Activated T-cell treated with anti-CD3 and anti-CD28 coated beads, Interleukin-2, amount 50 U/mL, for 24 hours (primary cell): ENCODE data around the gene CANX.
"Not testable (repeated sequence)": the region's sequence is repeated elsewhere in the genome, so short reads cannot be mapped to it uniquely, and the experiment has no call there.

Experiments
- DNase-seq: peaks from one replicate; pipeline ENCODE4 v3.0.0-alpha.2; 2020
- H3K27ac Mint-ChIP-seq: 2 replicates; pipeline ENCODE4 v1.8.0; 2020; ENCODE audit warnings: mild to moderate bottlenecking, mixed read lengths
- H3K27me3 Mint-ChIP-seq: 2 replicates; pipeline ENCODE4 v1.8.0; 2020; ENCODE audit warnings: mixed read lengths
- H3K36me3 Mint-ChIP-seq: 2 replicates; pipeline ENCODE4 v1.8.0; 2020; ENCODE audit warnings: low read depth, mixed read lengths
- H3K4me1 Mint-ChIP-seq: 2 replicates; pipeline ENCODE4 v1.8.0; 2020; ENCODE audit warnings: low read depth, mixed read lengths
- H3K4me3 Mint-ChIP-seq: 2 replicates; pipeline ENCODE4 v1.8.0; 2020; ENCODE audit warnings: mild to moderate bottlenecking, moderate library complexity, mixed read lengths
- H3K9me3 Mint-ChIP-seq: 2 replicates; pipeline ENCODE4 v1.8.0; 2020; ENCODE audit warnings: mixed read lengths

CANX gene, protein sequence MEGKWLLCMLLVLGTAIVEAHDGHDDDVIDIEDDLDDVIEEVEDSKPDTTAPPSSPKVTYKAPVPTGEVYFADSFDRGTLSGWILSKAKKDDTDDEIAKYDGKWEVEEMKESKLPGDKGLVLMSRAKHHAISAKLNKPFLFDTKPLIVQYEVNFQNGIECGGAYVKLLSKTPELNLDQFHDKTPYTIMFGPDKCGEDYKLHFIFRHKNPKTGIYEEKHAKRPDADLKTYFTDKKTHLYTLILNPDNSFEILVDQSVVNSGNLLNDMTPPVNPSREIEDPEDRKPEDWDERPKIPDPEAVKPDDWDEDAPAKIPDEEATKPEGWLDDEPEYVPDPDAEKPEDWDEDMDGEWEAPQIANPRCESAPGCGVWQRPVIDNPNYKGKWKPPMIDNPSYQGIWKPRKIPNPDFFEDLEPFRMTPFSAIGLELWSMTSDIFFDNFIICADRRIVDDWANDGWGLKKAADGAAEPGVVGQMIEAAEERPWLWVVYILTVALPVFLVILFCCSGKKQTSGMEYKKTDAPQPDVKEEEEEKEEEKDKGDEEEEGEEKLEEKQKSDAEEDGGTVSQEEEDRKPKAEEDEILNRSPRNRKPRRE

GRCh38 chr5:179698935-179699615 lies at the start of gene CANX:
CANX (plus strand) TSS chr5:179698967; CDS start chr5:179705682, 6,715 bp downstream.
- H3K4me1 Mint-ChIP-seq: peaks cover 47% of the 10 kb centered on the region

DNA sequence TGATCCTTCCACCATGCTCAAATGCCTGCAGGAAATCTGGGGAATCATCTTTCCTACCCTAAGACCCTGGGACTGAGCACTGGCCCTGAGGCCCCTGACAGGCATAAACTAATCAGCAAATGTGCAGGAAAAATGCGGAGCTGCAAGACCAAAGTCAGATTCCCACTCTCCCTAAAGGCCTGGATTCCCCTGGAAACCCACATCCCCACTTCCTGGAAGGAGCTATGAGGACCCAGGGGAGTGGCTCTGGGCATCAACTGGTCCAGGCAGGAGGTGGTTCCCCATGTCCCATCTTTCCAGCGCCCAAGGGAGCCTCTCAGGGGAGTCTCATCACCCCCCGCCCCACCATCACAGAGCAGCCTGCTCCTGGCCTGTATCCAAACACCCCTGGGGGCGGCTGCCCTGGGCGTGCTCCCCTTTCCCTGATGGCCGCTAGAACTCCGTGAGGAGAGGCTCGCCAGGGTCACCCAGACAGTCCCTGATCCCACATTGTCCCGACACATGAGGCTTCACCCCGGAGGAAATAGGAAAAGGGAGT lies 49.5 kb upstream of the CANX start:
- DNase-seq, H3K9me3 Mint-ChIP-seq, H3K27ac Mint-ChIP-seq, H3K4me1 Mint-ChIP-seq, H3K4me3 Mint-ChIP-seq, H3K27me3 Mint-ChIP-seq, H3K36me3 Mint-ChIP-seq: not testable (repeated sequence)

More at GRCh38 chr5:179698935-179699615, at the start of gene CANX:
- Mint-ChIP-seq H3K27me3 (no peaks in the 10 kb centered on the region), H3K27ac (peak within 1 kb of the TSS; percentile 99), H3K36me3 (peaks cover 61% of the 10 kb centered on the region), H3K4me3 (peak within 1 kb of the TSS; percentile 98), H3K9me3 (no peaks in the 10 kb centered on the region)
- no peak for DNase-seq

- not testable (repeated sequence) for DNase-seq, H3K27ac Mint-ChIP-seq, H3K36me3 Mint-ChIP-seq, H3K9me3 Mint-ChIP-seq, H3K27me3 Mint-ChIP-seq, H3K4me3 Mint-ChIP-seq, H3K4me1 Mint-ChIP-seq
Measured at GRCh38 chr5:179650245-179650644, 48.5 kb upstream of the CANX start.

GRCh38 chr5:179653135-179653534 lies 45.6 kb upstream of the CANX start:
- DNase-seq, H3K27me3 Mint-ChIP-seq, H3K4me1 Mint-ChIP-seq, H3K36me3 Mint-ChIP-seq, H3K9me3 Mint-ChIP-seq, H3K4me3 Mint-ChIP-seq, H3K27ac Mint-ChIP-seq: not testable (repeated sequence)

- not testable (repeated sequence) for H3K27me3 Mint-ChIP-seq, H3K4me1 Mint-ChIP-seq, H3K9me3 Mint-ChIP-seq, DNase-seq, H3K27ac Mint-ChIP-seq, H3K36me3 Mint-ChIP-seq
- H3K4me3 Mint-ChIP-seq: peak overlapping the region; percentile 80
Measured at GRCh38 chr5:179657302-179658178, 41.2 kb upstream of the CANX start.

DNA sequence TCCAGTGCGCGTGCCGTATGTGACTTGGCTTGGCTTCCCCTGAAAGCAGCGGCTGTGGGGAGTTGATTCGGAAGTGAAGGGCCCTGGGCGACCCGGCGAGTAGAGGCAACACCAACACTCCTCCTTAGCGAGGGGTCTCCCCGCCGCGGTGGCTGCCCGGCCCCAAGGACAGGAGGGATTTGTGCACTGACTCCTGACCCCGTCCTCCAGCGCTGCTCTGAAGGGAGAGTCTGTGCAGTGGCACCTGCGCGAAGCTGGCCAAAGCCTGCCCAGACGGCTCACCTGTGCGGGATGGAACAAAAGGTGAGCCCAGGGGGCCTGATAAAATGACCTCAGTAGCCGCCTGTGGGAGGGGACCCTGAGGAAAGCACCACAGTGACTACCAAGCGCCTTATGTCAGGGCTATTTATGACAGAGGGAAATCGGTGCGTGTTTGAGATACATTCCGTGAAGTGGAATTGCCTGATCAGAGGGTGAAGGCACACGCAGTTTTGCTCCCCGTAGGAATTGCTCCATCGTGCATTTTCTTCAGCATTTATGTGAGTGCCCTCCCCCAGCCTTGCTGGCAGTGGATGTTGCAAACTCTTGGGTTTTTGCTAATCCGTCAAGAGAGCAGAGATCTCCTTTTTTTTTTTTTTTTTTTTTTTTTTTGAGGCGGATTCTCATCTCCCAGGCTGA lies 40.4 kb upstream of the CANX start:
- H3K4me1 Mint-ChIP-seq, H3K36me3 Mint-ChIP-seq, H3K27me3 Mint-ChIP-seq, H3K9me3 Mint-ChIP-seq: not testable (repeated sequence)
- DNase-seq: peak; percentile 40
- H3K27ac Mint-ChIP-seq: peak overlapping the region; percentile 66
- H3K4me3 Mint-ChIP-seq: peak overlapping the region; percentile 80

DNA sequence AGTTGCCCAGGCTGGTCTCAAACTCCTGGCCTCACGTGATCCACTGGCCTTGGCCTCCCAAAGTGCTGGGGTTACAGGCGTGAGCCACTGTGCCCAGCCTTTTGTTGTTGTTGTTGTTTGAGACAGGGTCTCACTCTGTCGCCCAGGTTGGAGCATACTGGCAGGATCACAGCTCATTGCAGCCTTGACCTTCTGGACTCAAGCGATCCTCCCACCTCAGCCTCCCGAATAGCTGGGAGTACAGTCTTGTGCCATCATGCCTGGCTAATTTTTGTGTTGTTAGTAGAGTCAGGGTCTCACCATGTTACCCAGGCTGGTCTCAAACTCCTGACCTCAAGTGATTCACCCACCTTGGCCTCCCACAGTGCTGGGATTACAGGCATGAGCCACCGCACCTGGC lies 37.1 kb upstream of the CANX start:
- H3K9me3 Mint-ChIP-seq: not testable (repeated sequence)

DNA sequence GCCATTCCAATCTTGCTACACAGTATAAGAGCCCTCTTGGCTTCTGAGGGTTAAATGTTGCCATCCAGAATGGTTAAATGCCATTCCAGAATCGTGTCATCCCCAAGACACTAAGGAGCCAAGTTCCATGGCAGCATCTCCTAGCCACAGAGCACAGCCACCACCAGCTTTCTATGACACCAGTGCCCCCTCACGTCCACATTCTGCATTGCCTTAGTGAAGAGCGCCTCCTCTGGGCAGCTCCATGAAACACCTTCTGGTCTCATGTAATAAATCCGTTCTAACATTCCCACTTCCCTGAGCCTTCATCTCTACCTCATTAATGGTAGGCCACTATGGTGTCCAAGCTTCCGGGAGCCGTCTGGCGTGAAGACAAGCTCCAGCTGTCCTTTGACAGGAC lies 30.4 kb upstream of the CANX start:
- Mint-ChIP-seq H3K9me3 (no peaks in the 10 kb centered on the region), H3K36me3 (no peaks in the 10 kb centered on the region), H3K27me3 (no peaks in the 10 kb centered on the region), H3K4me3 (no peak overlapping the region), H3K4me1 (no peaks in the 10 kb centered on the region), H3K27ac (no peak overlapping the region)
- peak; percentile 48 for DNase-seq

More for the DNA sequence above, 37.1 kb upstream of the CANX start:
- not testable (repeated sequence) for DNase-seq, H3K27ac Mint-ChIP-seq, H3K4me1 Mint-ChIP-seq, H3K36me3 Mint-ChIP-seq, H3K4me3 Mint-ChIP-seq, H3K27me3 Mint-ChIP-seq

- Mint-ChIP-seq H3K4me1 (peaks cover 32% of the 10 kb centered on the region), H3K27me3 (no peaks in the 10 kb centered on the region), H3K9me3 (peaks cover 3% of the 10 kb centered on the region), H3K27ac (peak overlapping the region; percentile 98), H3K36me3 (peaks cover 51% of the 10 kb centered on the region), H3K4me3 (peak overlapping the region; percentile 99)
- DNase-seq: peak; percentile 96
Measured at GRCh38 chr5:179678223-179679013, 20.3 kb upstream of the CANX start.

DNA sequence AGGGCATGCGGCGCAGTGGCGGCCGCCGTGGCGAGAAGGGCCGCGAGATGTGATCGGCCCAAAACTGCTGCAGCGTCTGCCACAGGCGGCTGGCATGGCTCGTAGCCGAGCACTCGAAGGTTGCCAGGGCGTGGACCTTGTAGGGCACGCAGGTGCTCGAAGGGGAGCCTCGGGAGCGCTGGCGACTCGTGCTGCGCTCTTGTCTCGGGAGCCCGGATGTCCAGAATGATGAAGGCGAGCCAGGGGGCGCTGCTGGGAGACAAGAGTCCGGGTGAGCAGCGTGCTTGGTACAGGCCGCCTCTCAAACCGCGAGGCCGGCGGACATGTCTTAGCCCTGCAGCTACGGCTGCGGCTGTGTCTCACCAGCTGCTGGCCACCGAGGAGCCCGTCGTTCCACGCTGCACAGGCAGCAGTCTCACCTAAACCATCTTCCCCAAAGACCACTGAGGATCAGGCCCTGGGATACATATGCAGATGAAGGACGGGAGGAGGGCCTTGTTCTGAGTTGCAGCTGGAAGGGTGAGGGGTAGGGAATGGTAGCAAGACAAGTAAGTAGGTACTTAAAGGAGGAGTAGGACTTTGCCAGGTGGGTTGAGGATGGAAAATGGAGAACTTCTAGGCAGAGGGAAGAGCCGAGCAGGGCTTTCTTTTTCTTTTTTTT lies 19.6 kb upstream of the CANX start:
- H3K4me1 Mint-ChIP-seq: peaks cover 32% of the 10 kb centered on the region
- H3K27ac Mint-ChIP-seq: peak overlapping the region; percentile 98
- H3K36me3 Mint-ChIP-seq: peaks cover 51% of the 10 kb centered on the region
- peak; percentile 81 for DNase-seq
- H3K27me3 Mint-ChIP-seq: no peaks in the 10 kb centered on the region
- H3K9me3 Mint-ChIP-seq: peaks cover 3% of the 10 kb centered on the region
- peak overlapping the region; percentile 99 for H3K4me3 Mint-ChIP-seq

DNA sequence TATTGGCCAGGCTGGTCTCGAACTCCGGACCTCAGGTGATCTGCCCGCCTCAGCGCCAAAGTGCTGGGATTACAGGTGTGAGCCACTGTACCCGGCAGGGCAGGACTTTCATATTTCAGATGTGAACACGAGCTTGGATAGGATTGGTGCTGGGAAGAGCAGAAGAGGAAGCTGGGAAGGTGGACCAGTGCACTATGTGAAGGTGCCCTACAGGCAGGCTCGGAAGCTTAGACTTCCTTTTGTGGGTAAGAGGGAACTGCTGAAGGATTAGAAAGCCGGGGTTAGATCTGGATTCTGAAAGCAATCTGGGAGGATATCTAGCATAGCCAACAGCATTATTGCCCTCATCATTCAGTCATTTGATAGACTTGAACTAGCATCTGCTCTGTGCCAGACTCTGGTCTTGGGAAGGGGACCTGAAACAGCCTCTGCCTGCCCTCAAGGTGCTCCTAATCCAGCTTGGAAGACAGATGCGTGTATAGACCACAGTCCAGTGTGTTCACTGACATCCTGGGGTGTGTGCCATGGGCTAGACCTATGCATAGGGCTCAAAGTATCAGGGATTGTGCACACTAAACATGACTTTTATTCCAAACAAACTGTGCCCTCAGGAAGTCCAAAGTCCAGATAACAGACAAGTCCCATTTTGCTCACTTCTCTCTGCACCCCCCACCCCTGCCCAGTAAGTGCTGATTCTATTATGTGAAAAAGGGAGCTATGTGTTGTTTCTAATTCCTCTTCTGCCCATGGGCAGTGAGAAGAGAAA lies 18.6 kb upstream of the CANX start:
- Mint-ChIP-seq H3K27ac (peak overlapping the region; percentile 64), H3K4me1 (peaks cover 32% of the 10 kb centered on the region), H3K36me3 (peaks cover 46% of the 10 kb centered on the region)

GRCh38 chr5:179680780-179681401 lies 17.9 kb upstream of the CANX start, which contains the start of gene CBY3:
CBY3 (minus strand) TSS chr5:179681034; CDS start chr5:179680918, 116 bp downstream.
- peak within 1 kb of the TSS; percentile 64 for H3K27ac Mint-ChIP-seq
- no peaks in the 10 kb centered on the region for H3K27me3 Mint-ChIP-seq
- peak within 1 kb of the TSS; percentile 70 for H3K4me3 Mint-ChIP-seq
- H3K36me3 Mint-ChIP-seq: peaks cover 42% of the 10 kb centered on the region
- H3K9me3 Mint-ChIP-seq: peaks cover 3% of the 10 kb centered on the region
- DNase-seq: no peak
- peaks cover 31% of the 10 kb centered on the region for H3K4me1 Mint-ChIP-seq

More for the DNA sequence above, 18.6 kb upstream of the CANX start:
- no peak for DNase-seq
- Mint-ChIP-seq H3K27me3 (no peaks in the 10 kb centered on the region), H3K4me3 (peak overlapping the region; percentile 70), H3K9me3 (peaks cover 3% of the 10 kb centered on the region)
